Spleen (tissue), 11 donors: ENCODE data around the gene TBL1X. TPM values are rescaled to one million over a fixed set of nuclear protein-coding genes. Genes with fewer than 3 reads are reported as not detected.

Experiments used
- DNase-seq: peaks from one replicate; pipeline ENCODE4 v3.0.0-alpha.2; 2020
- H3K27ac ChIP-seq, 8 donors: fragments of 200-600 bp; sonication (generic) in 7 of 8; 1 replicate in 4 of 8; 2 replicates in 4 of 8; pipeline versions ENCODE4 v1.5.0 to v1.8.0; 2016 to 2021; ENCODE audit warnings: inconsistent platforms in 4 of 8, mild to moderate bottlenecking in 4 of 8, moderate library complexity in 1 of 8
- H3K27me3 ChIP-seq, 7 donors: fragments of 200-600 bp; sonication (generic) in 6 of 7; replicated peaks in 1 of 7; 1 replicate in 4 of 7; 2 replicates in 3 of 7; pipeline versions ENCODE4 v1.5.0 to v1.8.0; 2016 to 2021; ENCODE audit warnings: inconsistent platforms in 3 of 7, mild to moderate bottlenecking in 1 of 7
- H3K36me3 ChIP-seq, 6 donors: fragments of 200-600 bp; sonication (generic) in 5 of 6; 1 replicate in 4 of 6; 2 replicates in 2 of 6; pipeline versions ENCODE4 v1.5.0 to v1.8.0; 2016 to 2021; ENCODE audit warnings: inconsistent platforms in 2 of 6
- H3K4me1 ChIP-seq, 6 donors: fragments of 200-600 bp; sonication (generic) in 5 of 6; 1 replicate in 3 of 6; 2 replicates in 3 of 6; pipeline versions ENCODE4 v1.5.0 to v1.8.0; 2016 to 2021; ENCODE audit warnings: inconsistent platforms in 3 of 6
- H3K4me3 ChIP-seq, 8 donors: fragments of 200-600 bp; sonication (generic) in 7 of 8; 1 replicate in 4 of 8; 2 replicates in 4 of 8; pipeline versions ENCODE4 v1.5.0 to v1.8.0; 2016 to 2021; ENCODE audit warnings: inconsistent platforms in 4 of 8, mild to moderate bottlenecking in 4 of 8, moderate library complexity in 2 of 8
- H3K9me3 ChIP-seq, 8 donors: fragments of 200-600 bp; sonication (generic) in 7 of 8; 1 replicate in 4 of 8; 2 replicates in 4 of 8; pipeline versions ENCODE4 v1.5.0 to v1.8.0; 2016 to 2021; ENCODE audit warnings: inconsistent platforms in 4 of 8
- CTCF ChIP-seq, 11 experiments: fragments of 200-600 bp in 7 of 11; fragments of 450-650 bp in 4 of 11; sonication (generic) in 4 of 11; IDR thresholded peaks in 8 of 11; conservative IDR thresholded peaks in 3 of 11; 1 replicate in 7 of 11; 2 replicates in 4 of 11; pipeline versions ENCODE4 v1.4.0 to v1.8.0; 2016 to 2021; ENCODE audit warnings: antibody characterized with exemption in 11 of 11, inconsistent platforms in 4 of 11, mild to moderate bottlenecking in 1 of 11
- POLR2A ChIP-seq, 3 donors: fragments of 450-650 bp; IDR thresholded peaks; one replicate each; pipeline ENCODE4 v1.5.1; 2017; ENCODE audit warnings: antibody characterized with exemption in 3 of 3, mild to moderate bottlenecking in 1 of 3
- POLR2AphosphoS5 ChIP-seq, 3 donors: sonication (generic); formaldehyde crosslinking; IDR thresholded peaks; one replicate each; pipeline ENCODE4 v1.5.1; 2017; ENCODE audit warnings: antibody characterized with exemption in 3 of 3
- WGBS, 5 donors: extraction: QIAGEN DNeasy Blood & Tissue Kit in 3 of 5; methylation state at CpG; one replicate each; pipeline versions ENCODE4 v1.1.5 to v1.1.7; 2013 to 2018; 5-methylcytosine and 5-hydroxymethylcytosine counted together
- intact Hi-C: fragments of 100-400 bp; cut with DNase I; formaldehyde crosslinking; loops from one replicate; pipeline ENCODE4 v1.15.0; 2023; ENCODE audit warnings: low total_unique reads
- polyA plus RNA-seq, 3 donors: library from polyadenylated mRNA; stranded (reverse); fragments of 200-250 nt; gene quantifications; one replicate each; pipeline ENCODE4 v1.2.1, GENCODE V29; 2013
- total RNA-seq, 7 donors: library from RNA; depleted of rRNA in 3 of 7; stranded (reverse); fragments of >200 nt in 3 of 7; fragmentation: NEBNext Ultra II Directional in 4 of 7; extraction: Animal tissue kit (Norgen Biotek cat#: 25700) in 4 of 7; gene quantifications; one replicate each; pipeline versions ENCODE4 v1.1.0 to v1.2.1, GENCODE V29; 2016 to 2021
- donor health status: healthy with polysubstance abuse.
- donor health status: DM: no; HTN: no; CAD: no; lungs with moderate emphysema.
- donor health status: DM: no; HTN: no; CAD: no.
- donor health status: Bipolar disorder and iron deficiency.
- donor health status: healthy.
- donor health status: DM: no; HTN: no; CAD: no.
- donor health status: DM: yes; HTN: yes; CAD: no.

TBL1X gene
- total and polyA plus RNA-seq, 10 donors: 3.0 to 37.2 (median 21.4) TPM

- Histone ChIP-seq H3K4me3 (no peak overlapping the region), H3K9me3 (no peaks in the 10 kb centered on the region), H3K36me3 (peaks cover 0 to 37% (median 0%) of the 10 kb centered on the region in 6 donors), H3K27ac (no peak overlapping the region), H3K27me3 (no peaks in the 10 kb centered on the region), H3K4me1 (peaks cover 0 to 8% (median 4%) of the 10 kb centered on the region in 6 donors)
- intact Hi-C loops: no loop called here
- TF ChIP-seq POLR2AphosphoS5 (IDR thresholded peaks at IDR 0.05) (no peak), CTCF (IDR thresholded peaks at IDR 0.05 in 8 of 11, conservative IDR thresholded peaks at IDR 0.05 in 3 of 11) (peak in 1 of 11 experiments; percentile 15)
- 60 to 92% (median 88%) methylated on average over 10 of the region's 10 CpGs for WGBS, 5 donors
- DNase-seq: no peak
These were observed 217.6 kb downstream of the TBL1X start for GRCh38 chrX:9682456-9682855.

- Histone ChIP-seq H3K27me3 (no peaks in the 10 kb centered on the region), H3K36me3 (peaks cover 0 to 41% (median 0%) of the 10 kb centered on the region in 6 donors), H3K27ac (no peak overlapping the region), H3K4me3 (no peak overlapping the region), H3K4me1 (peaks cover 0 to 4% (median 2%) of the 10 kb centered on the region in 6 donors), H3K9me3 (no peaks in the 10 kb centered on the region)
- WGBS, 5 donors: 86 to 100% (median 93%) methylated on average over 3 to 6 of the region's 6 CpGs
- TF ChIP-seq CTCF (IDR thresholded peaks at IDR 0.05 in 8 of 11, conservative IDR thresholded peaks at IDR 0.05 in 3 of 11): no peak
- TF ChIP-seq POLR2A (IDR thresholded peaks at IDR 0.05): no peak
- TF ChIP-seq POLR2AphosphoS5 (IDR thresholded peaks at IDR 0.05): no peak
- no peak for DNase-seq
- intact Hi-C loops: no loop called here
These were observed 218.0 kb downstream of the TBL1X start for GRCh38 chrX:9682861-9683260.

GRCh38 chrX:9683350-9683749 is 218.5 kb downstream of the TBL1X start:
- intact Hi-C loops: no loop called here
- Histone ChIP-seq H3K27ac (no peak overlapping the region), H3K36me3 (peaks cover 0 to 46% (median 0%) of the 10 kb centered on the region in 6 donors), H3K27me3 (no peaks in the 10 kb centered on the region), H3K4me3 (no peak overlapping the region), H3K4me1 (no peaks in the 10 kb centered on the region), H3K9me3 (no peaks in the 10 kb centered on the region)
- no peak for DNase-seq
- 89 to 97% (median 95%) methylated on average over 9 of the region's 9 CpGs for WGBS, 5 donors
- TF ChIP-seq POLR2A (IDR thresholded peaks at IDR 0.05): no peak
- TF ChIP-seq CTCF (IDR thresholded peaks at IDR 0.05 in 8 of 11, conservative IDR thresholded peaks at IDR 0.05 in 3 of 11): no peak
- no peak for TF ChIP-seq POLR2AphosphoS5 (IDR thresholded peaks at IDR 0.05)

GRCh38 chrX:9687899-9688298 is 223.0 kb downstream of the TBL1X start:
- intact Hi-C loops: no loop called here
- H3K27me3 ChIP-seq: no peaks in the 10 kb centered on the region
- H3K4me3 ChIP-seq: no peak overlapping the region
- H3K36me3 ChIP-seq: peaks cover 0 to 83% (median 11%) of the 10 kb centered on the region in 6 donors
- no peak overlapping the region for H3K27ac ChIP-seq
- WGBS, 5 donors: 93 to 98% (median 96%) methylated on average over 7 to 27 of the region's 27 CpGs
- no peaks in the 10 kb centered on the region for H3K9me3 ChIP-seq
- TF ChIP-seq POLR2AphosphoS5 (IDR thresholded peaks at IDR 0.05) (no peak), POLR2A (IDR thresholded peaks at IDR 0.05) (no peak), CTCF (IDR thresholded peaks at IDR 0.05 in 8 of 11, conservative IDR thresholded peaks at IDR 0.05 in 3 of 11) (no peak)
- no peaks in the 10 kb centered on the region for H3K4me1 ChIP-seq
- no peak for DNase-seq
